Astrocyte (in vitro differentiated cells and primary cell): ENCODE measurements around the gene RCAN2. TPM values are rescaled to one million over a fixed set of nuclear protein-coding genes. Genes with fewer than 3 reads are reported as not detected.

ENCODE experiments used
- DNase-seq: peaks from one replicate; pipeline ENCODE4 v3.0.0-alpha.2; 2010; ENCODE audit warnings: low read depth
- FAIRE-seq: peaks from 2 replicates; lab custom pipeline; 2011; peaks lifted over from hg19 to GRCh38; lab: Jason Lieb, UNC
- H2AFZ ChIP-seq: 2 replicates; pipeline ENCODE4 v1.6.0; 2012; ENCODE audit warnings: low read depth, low read length, inconsistent platforms
- H3K27ac ChIP-seq: 2 replicates; pipeline ENCODE4 v1.5.1; 2011; ENCODE audit warnings: low read depth, low read length, inconsistent platforms
- H3K27me3 ChIP-seq: 2 replicates; pipeline ENCODE4 v1.6.0; 2011; ENCODE audit warnings: low read length, inconsistent platforms; ENCODE audit not compliant: insufficient read depth
- H3K36me3 ChIP-seq: 2 replicates; pipeline ENCODE4 v1.5.1; 2011; ENCODE audit warnings: low read length, inconsistent platforms; ENCODE audit not compliant: insufficient read depth
- H3K4me1 ChIP-seq: 2 replicates; pipeline ENCODE4 v1.5.1; 2011; ENCODE audit warnings: low read length, inconsistent platforms; ENCODE audit not compliant: insufficient read depth
- H3K4me2 ChIP-seq: 2 replicates; pipeline ENCODE4 v1.6.0; 2012; ENCODE audit warnings: low read length, inconsistent platforms
- H3K4me3 ChIP-seq: 2 replicates; pipeline ENCODE4 v1.5.1; 2011; ENCODE audit warnings: low read depth, mild to moderate bottlenecking, low read length, inconsistent platforms; ENCODE audit not compliant: insufficient read depth
- H3K79me2 ChIP-seq: 2 replicates; pipeline ENCODE4 v1.6.0; 2012; ENCODE audit warnings: mild to moderate bottlenecking, low read length, inconsistent platforms; ENCODE audit not compliant: insufficient read depth
- H3K9ac ChIP-seq: 2 replicates; pipeline ENCODE4 v1.6.0; 2012; ENCODE audit warnings: mild to moderate bottlenecking, low read length, inconsistent platforms
- H3K9me3 ChIP-seq: 2 replicates; pipeline ENCODE4 v1.5.1; 2012; ENCODE audit warnings: low read depth, mild to moderate bottlenecking, low read length, inconsistent platforms; ENCODE audit not compliant: insufficient read depth
- H4K20me1 ChIP-seq: 2 replicates; pipeline ENCODE4 v1.6.0; 2012; ENCODE audit warnings: low read length, inconsistent platforms; ENCODE audit not compliant: insufficient read depth
- H3K27ac Mint-ChIP-seq: one replicate; pipeline ENCODE4 v1.8.0; 2021; ENCODE audit warnings: mild to moderate bottlenecking, mixed read lengths; ENCODE audit not compliant: unreplicated experiment
- H3K27me3 Mint-ChIP-seq: one replicate; pipeline ENCODE4 v1.8.0; 2021; ENCODE audit warnings: low read depth, mixed read lengths; ENCODE audit not compliant: unreplicated experiment
- H3K36me3 Mint-ChIP-seq: one replicate; pipeline ENCODE4 v1.8.0; 2021; ENCODE audit warnings: low read depth, mixed read lengths; ENCODE audit not compliant: unreplicated experiment
- H3K4me1 Mint-ChIP-seq: one replicate; pipeline ENCODE4 v1.8.0; 2021; ENCODE audit warnings: low read depth, mixed read lengths; ENCODE audit not compliant: unreplicated experiment
- H3K4me3 Mint-ChIP-seq: one replicate; pipeline ENCODE4 v1.8.0; 2021; ENCODE audit warnings: mild to moderate bottlenecking, moderate library complexity, mixed read lengths; ENCODE audit not compliant: unreplicated experiment
- H3K9me3 Mint-ChIP-seq: one replicate; pipeline ENCODE4 v1.8.0; 2021; ENCODE audit warnings: mild to moderate bottlenecking, mixed read lengths; ENCODE audit not compliant: unreplicated experiment
- EZH2 ChIP-seq: IDR thresholded peaks from 2 replicates; pipeline ENCODE4 v1.6.1; 2012; ENCODE audit warnings: mild to moderate bottlenecking, low read length, inconsistent platforms; ENCODE audit not compliant: insufficient read depth
- total RNA-seq: library from RNA; stranded (reverse); gene quantifications from 2 replicates; pipeline ENCODE4 v1.2.1, GENCODE V29; 2021
- TF ChIP-seq, protein P1 (sequence below): IDR thresholded peaks from 2 replicates; pipeline ENCODE4 v1.5.1; 2011; ENCODE audit warnings: low read depth, mild to moderate bottlenecking, inconsistent platforms, low read length, moderate library complexity; ENCODE audit not compliant: insufficient read depth

Gene RCAN2
- total RNA-seq, 1 donor from 2014 or later: 10.6 TPM

GRCh38 chr6:46422619-46423018 lies 68.6 kb downstream of the RCAN2 start:
- Histone ChIP-seq H3K27me3 (no peaks in the 10 kb centered on the region), H2AFZ (no peak overlapping the region), H3K9me3 (no peaks in the 10 kb centered on the region), H3K4me2 (no peak overlapping the region), H3K27ac (no peak overlapping the region), H3K79me2 (no peaks in the 10 kb centered on the region), H3K9ac (no peak overlapping the region), H4K20me1 (no peaks in the 10 kb centered on the region), H3K4me3 (no peak overlapping the region), H3K4me1 (no peaks in the 10 kb centered on the region), H3K36me3 (no peaks in the 10 kb centered on the region)
- Mint-ChIP-seq H3K4me3 (no peak overlapping the region), H3K27ac (no peak overlapping the region), H3K9me3 (peaks cover 2% of the 10 kb centered on the region), H3K4me1 (peaks cover 9% of the 10 kb centered on the region), H3K36me3 (no peaks in the 10 kb centered on the region), H3K27me3 (no peaks in the 10 kb centered on the region)
- FAIRE-seq (no peak), DNase-seq (no peak)
- no peak for TF ChIP-seq EZH2
- TF ChIP-seq, protein P1, sequence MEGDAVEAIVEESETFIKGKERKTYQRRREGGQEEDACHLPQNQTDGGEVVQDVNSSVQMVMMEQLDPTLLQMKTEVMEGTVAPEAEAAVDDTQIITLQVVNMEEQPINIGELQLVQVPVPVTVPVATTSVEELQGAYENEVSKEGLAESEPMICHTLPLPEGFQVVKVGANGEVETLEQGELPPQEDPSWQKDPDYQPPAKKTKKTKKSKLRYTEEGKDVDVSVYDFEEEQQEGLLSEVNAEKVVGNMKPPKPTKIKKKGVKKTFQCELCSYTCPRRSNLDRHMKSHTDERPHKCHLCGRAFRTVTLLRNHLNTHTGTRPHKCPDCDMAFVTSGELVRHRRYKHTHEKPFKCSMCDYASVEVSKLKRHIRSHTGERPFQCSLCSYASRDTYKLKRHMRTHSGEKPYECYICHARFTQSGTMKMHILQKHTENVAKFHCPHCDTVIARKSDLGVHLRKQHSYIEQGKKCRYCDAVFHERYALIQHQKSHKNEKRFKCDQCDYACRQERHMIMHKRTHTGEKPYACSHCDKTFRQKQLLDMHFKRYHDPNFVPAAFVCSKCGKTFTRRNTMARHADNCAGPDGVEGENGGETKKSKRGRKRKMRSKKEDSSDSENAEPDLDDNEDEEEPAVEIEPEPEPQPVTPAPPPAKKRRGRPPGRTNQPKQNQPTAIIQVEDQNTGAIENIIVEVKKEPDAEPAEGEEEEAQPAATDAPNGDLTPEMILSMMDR: no peak

DNA sequence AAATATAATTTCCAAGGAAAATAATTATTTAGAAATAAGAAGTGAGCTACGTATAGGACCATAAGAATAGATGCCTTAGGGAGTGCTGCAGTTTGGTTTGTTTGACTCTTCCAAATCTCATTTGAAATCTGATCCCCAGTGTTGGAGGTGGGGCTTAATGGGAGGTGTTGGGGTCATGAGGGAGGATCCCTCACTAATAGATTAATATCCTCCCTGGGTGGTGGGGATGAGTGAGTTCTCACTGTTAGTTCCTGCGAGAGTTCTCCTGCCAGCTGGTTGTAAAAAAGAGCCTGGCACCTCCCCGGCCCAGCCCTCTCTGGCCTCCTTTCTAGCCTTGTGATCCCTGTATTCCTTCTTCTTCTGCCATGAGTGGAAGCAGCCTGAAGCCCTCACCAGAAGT lies 69.3 kb downstream of the RCAN2 start:
- FAIRE-seq: no peak
- H3K79me2 ChIP-seq: no peaks in the 10 kb centered on the region

More for the DNA sequence above, 69.3 kb downstream of the RCAN2 start:
- H3K4me3 ChIP-seq: no peak overlapping the region
- H4K20me1 ChIP-seq: no peaks in the 10 kb centered on the region
- H3K9me3 ChIP-seq: no peaks in the 10 kb centered on the region
- H3K4me2 ChIP-seq: no peak overlapping the region
- Mint-ChIP-seq H3K9me3 (peaks cover 2% of the 10 kb centered on the region), H3K4me3 (no peak overlapping the region), H3K4me1 (peaks cover 9% of the 10 kb centered on the region), H3K27me3 (no peaks in the 10 kb centered on the region), H3K27ac (no peak overlapping the region), H3K36me3 (no peaks in the 10 kb centered on the region)
- TF ChIP-seq, protein P1: no peak
- TF ChIP-seq EZH2: no peak
- no peaks in the 10 kb centered on the region for H3K4me1 ChIP-seq
- H3K27me3 ChIP-seq: no peaks in the 10 kb centered on the region
- no peaks in the 10 kb centered on the region for H3K36me3 ChIP-seq
- H2AFZ ChIP-seq: no peak overlapping the region
- H3K9ac ChIP-seq: no peak overlapping the region
- no peak for DNase-seq
- H3K27ac ChIP-seq: no peak overlapping the region
